SIG-M5 (cell line): ENCODE measurements around the gene TFEB.

Experiments used
- DNase-seq: peaks from one replicate; lab custom pipeline; 2025; lab: John Stamatoyannopoulos, UW

Gene TFEB

GRCh38 chr6:41674231-41675000 lies 61.0 kb downstream of the TFEB start:
- DNase-seq: no peak

GRCh38 chr6:41673704-41674000 lies 61.8 kb downstream of the TFEB start:
- DNase-seq: no peak

GRCh38 chr6:41672816-41673703 lies 62.3 kb downstream of the TFEB start:
- no peak for DNase-seq

DNA sequence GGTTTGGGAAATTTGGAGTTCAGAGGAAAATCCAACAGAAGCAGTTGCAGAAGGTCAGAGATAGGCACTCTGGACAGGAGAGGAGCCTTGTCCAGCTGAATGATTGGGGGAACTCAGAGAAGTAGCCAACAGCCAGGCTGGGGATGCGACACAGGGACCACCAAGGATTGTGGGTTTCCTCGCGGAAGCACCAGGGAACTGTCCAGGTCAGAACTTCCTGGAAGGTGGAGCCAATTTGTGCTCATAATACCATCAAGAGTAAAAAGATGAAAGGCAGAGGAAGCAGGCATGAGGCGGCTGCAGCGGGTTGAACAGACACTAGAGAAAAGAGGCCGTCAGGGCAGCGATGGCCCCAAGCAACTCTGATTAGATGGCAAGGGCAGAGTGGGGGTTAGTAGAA lies 63.4 kb downstream of the TFEB start:
- DNase-seq: no peak

GRCh38 chr6:41671376-41671775 lies 64.0 kb downstream of the TFEB start:
- no peak for DNase-seq

GRCh38 chr6:41670703-41671360 lies 64.6 kb downstream of the TFEB start:
- DNase-seq: no peak

- no peak for DNase-seq
Observed at GRCh38 chr6:41668968-41669367, 66.4 kb downstream of the TFEB start.

- no peak for DNase-seq
Observed at GRCh38 chr6:41667195-41667594, 68.2 kb downstream of the TFEB start.

DNA sequence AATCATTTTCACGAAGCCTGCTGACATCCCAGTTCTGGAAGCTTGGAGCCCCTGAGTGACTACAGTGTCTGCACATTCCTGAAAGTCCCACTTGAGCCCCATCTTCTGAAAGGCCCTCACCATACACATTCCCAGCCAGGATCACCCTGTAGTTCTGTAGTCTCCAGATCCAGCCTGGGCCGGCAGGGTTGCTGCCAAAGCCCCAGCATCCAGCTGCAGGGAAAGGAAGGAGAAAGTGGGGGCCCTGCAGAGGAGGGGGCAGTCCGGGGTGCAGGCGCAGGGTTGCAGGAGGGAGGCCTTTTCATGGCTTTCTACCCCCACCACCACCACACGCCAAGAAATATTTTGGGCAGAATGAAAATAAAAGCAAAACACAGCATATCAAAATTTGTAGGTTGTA lies 71.1 kb downstream of the TFEB start:
- DNase-seq: no peak

DNA sequence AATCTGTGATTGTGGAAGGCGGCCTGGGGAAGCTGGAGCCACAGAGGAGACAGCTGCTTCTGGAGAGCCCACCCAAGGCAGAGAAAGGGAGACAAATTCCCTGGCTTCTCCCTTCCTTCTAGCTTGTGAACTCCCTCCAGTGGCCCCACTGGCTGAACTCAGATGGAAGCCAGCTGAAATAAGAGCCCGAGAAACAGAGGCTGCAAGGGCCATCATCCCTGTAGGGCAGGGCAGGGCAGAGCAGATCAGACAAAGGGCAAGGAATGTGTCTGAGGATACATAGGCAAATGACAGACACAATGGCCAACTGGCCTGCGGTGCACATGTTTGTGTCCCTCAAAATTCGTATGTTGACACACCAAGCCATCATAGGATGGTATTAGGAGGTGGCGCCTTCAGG lies 71.8 kb downstream of the TFEB start:
- no peak for DNase-seq

GRCh38 chr6:41659935-41660334 lies 75.5 kb downstream of the TFEB start:
- no peak for DNase-seq

DNA sequence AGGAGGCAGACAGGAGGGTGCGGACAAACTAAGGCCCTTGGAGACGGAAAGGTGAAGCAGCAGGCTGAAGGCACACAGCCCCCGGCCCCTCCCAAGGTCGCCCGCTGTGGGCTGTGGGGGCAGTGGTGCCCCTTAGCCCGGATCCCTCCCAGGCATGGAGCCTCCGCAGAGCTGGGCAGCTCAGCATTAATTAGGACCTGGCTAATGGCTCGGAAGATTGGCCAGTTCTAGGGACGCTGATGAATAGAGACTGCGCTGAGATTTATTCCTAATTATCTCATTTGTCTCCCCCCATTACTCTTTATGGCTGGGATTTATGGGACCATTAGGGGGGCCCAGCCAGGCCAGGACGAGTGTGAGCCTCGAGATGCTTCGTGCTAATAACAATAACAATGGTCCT lies 76.8 kb downstream of the TFEB start:
- no peak for DNase-seq

GRCh38 chr6:41657131-41658094 lies 78.0 kb downstream of the TFEB start:
- no peak for DNase-seq

DNA sequence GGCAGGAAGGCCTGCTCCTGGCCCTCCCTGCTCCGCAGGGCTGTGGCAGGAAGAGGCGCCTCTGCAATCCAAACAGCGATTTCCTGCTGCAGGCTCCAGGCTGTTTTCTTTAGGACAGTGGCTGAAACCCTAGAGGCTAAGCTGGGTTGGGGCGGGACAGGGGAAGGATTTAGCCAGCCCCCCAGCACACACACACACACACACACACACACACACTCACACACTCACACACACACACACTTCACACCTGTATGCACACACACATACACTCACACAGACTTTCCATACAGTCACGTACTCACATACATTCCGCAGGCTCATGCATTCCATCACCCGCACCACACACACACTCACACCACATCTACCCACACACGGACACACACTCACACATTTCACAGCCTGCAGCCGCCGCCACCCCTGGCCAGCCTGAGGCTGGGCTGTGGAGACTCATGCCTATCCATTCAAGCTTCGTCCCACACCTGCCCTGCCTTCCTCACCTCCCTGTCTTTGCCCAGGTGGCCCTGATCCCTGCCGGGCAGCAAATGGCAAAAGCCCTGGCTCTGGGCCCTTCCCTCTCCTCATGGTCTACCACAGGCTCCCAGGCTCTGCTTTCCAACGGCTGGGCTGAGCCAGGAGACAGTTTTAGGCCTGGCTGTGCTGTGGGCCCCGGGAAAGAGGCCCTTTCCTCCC lies 79.3 kb downstream of the TFEB start:
- DNase-seq: no peak

DNA sequence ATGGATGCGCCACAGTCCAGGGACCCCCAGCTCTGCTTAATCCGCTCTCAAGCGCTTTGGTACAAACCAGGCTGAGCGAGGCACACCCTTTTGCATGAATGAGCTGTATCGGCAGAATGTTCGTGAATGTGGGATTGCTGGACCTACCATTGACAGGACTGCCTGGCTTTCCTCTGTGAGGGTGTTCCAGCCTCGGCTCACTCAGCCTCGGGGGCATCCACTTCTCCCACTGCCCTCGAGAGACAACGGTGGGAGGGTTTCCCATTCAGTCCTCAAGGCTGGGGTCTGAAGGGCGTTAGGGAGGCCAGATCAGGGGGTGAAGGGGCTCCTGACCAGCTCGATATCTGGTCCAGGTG lies 79.8 kb downstream of the TFEB start:
- no peak for DNase-seq

- no peak for DNase-seq
Observed at GRCh38 chr6:41655176-41655575, 80.2 kb downstream of the TFEB start.

DNA sequence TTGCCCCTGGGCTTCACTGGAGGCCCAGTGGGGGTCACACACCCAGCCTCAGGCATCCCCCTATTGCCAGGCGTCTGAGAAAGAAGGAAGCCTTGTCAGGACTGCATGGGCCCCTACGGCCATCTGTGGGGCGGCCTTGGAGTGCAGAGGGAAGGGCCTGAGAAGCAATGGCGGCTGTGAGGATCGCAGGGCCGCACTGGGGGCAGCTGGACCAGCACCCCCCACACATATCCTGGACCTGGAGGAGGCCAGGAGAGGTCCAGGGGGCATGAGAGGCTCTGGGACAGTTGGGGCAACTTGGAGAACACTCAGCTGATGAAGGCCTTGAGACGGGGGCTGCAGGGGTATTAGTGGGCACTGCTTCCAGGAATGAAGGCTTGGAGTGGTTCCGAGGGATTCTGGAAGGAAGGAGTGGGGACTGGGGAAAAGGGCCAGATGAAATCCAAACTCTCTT lies 80.7 kb downstream of the TFEB start:
- DNase-seq: no peak

GRCh38 chr6:41654151-41654697 lies 81.2 kb downstream of the TFEB start:
- no peak for DNase-seq

DNA sequence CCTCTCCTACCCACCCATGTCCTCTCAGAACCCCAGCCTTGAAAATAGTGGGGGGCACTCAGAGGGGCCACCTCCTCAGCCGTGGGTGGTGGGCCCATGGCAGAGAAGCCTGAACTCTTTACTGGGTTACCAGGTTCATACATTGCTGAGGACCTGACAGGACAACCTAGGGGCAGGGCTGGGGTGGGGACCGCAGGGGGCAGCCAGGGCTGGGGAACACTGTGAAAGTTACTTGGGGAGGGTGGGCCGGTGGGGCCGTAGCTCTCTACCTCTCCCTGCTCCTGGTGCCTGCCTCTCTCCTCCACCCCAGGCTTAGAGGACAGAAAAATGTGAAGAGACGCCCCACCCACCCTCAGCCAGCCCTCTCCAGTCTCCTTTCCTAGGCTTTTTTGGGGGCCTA lies 81.7 kb downstream of the TFEB start:
- DNase-seq: no peak

GRCh38 chr6:41652866-41653652 lies 82.3 kb downstream of the TFEB start:
- DNase-seq: no peak
